HG02678 (cell line): Measurements from ENCODE around the gene COMMD1.
"Not testable (repeated sequence)": the region's sequence is repeated elsewhere in the genome, so short reads cannot be mapped to it uniquely, and the experiment has no call there.

Source experiments
- ATAC-seq: cut with Tn5 transposase; IDR thresholded peaks from one replicate; pipeline ENCODE4 v1.9.1; 2021; ENCODE audit warnings: mild to moderate bottlenecking, moderate library complexity; ENCODE audit not compliant: unreplicated experiment

The COMMD1 gene

DNA sequence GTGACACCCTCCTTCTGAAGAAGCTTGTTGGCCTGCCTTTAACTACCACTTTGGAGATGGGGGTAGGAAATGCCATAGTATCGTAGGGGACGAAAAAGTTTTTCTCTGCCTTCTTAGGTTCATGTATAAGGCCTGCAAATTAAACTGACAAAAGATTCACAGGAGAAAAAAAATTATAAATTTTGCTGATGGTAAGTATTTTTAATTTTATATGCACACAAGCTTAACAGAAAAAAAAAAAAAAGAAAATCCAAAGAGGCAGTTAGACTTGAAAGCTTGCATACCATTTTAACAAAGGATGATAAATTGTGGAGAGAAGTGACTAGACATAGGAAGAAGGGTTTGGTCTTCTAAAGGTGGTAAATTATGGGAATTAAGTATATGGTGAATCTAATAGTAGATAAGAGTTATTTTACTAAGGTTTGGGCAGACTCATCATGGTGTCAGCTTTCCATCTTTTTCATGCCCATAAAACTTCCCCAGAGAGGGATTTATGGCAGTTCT lies 227.9 kb downstream of the COMMD1 start:
- ATAC-seq: no peak

DNA sequence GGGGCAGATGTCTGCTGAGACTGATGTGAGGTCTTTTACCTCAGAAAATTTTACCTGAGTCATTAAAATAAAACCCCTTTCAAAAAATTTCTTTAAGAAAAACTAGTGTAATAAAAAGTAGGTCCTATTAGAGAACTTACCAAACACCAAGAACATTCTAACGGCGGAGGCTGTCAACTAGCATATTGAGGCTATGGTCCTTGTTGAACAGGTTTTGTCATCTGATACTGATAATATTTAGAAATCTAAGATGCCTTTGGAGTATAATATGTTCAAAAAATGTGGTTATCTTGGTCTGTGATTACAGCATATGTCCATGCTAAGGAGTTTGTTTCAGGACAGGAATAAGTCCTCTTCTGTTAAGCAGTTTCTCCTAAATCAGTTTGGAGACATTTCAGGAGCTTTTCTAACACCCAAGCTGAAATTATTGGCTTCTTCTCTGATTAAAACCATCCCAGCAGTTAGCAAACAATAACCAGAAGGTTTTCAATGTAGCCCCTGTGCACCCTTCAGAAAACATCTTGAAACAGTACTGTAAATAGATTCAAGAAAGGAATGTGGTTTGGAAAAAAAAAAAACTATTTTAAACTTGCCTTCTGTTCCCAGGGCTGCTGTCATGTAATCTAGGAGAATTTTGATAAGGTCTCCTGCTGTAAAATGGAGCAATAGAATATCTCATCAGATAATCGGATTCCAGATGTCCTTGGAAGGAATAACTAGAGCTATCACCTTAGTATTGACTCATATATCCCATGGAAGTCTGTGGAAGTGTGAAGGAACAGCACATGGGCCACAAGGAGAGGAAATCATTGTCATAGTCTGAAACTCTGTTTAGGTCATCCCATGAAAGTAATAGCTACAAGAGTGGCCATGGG lies 231.7 kb downstream of the COMMD1 start:
- no peak for ATAC-seq

DNA sequence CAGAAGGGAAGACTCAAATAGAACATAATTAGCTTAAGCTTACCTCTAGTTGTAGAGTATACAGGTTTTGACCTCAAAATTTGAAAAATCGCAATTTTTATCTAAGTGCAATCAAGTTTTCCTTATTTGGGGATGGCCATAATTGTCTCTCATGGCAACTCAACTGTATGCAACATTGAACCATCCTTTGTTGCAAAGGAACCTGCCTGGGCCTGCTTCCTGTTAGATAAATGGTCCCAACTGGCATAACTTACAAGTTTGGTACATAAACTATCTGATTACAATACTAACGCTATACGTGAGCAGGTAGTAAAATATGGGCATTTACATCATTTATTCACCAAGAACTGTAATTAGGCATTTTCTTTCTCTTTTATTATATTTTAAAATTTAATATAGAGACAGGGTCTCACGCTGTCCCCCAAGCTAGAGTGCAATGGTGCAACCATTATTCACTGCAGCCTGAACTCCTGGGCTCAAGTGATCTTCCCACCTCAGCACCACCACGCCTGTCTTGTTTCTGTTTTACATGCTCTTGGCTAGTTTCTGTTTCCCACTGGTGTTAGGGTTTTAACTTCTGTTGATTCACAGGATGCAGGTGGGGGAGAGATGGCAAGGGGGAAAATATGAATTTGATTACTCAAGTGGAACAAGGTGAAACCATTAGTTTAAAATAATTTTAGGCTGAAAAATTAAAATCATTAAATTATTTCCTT lies 235.1 kb downstream of the COMMD1 start:
- ATAC-seq: peak; percentile 52

DNA sequence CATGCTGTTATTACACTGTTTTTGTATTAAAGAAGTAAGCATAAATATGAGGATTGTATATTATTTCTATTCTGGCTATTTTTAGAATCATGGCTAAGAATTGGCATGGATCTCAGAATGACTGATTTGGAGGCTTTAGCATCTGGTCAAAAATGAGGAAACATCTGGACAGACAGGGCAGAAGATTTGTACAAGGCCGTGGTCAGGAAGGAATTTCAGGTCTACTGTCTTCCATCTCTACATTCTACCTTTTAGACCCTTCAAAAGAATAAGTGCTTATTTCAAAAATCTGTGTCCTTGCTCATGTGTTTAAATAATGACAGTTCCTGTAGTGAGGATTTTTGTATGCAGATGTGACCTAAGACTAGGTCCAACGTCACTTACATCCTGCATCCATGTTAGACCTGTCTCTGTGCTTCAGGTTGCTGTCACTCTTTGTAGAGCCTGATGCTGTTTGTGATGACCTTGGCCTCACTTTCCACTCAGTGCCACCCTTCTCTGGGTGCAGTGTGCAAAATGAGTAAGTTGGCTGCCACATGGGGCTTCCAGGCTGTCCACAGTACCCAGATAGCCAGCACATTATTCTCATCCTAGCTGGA lies 235.8 kb downstream of the COMMD1 start:
- ATAC-seq: no peak

DNA sequence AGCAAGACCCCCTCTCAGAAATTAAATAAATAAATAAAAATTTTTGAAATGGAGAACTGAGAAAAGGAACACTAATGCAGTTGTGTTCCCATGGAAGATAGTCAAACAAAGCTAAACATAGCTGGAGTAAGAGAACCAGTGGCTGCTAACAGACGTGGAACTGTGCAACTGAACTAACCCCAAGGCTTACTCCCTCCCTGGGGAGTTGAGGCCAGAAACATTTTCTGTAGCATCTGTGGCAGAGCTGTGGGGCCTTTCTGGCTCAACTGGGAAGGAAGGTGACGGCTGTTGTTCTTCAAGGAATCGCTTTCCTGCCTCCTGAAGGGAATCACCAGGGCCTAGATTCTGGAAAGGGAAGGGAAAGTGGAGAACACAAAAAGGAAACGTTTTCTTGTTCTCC lies 236.6 kb downstream of the COMMD1 start:
- peak; percentile 38 for ATAC-seq

DNA sequence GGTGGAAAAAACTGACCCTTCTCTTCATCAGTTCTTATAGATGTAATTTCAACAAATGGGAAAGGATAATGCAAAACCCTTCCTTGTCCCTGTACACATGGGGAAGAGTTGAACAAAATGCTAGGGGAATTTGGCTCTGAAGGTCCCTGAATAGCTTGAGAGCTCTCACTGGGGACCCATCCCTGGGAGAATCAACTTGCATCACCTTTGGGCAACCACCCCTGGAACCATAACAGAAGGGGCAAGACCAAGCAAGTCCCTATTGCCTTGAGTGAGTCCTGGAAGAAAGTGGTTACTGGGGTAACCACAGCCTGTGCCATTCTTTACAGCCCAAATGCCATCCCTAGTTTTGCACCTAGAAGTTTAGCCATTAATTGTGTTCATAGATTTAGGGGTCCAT lies 238.2 kb downstream of the COMMD1 start:
- no peak for ATAC-seq

DNA sequence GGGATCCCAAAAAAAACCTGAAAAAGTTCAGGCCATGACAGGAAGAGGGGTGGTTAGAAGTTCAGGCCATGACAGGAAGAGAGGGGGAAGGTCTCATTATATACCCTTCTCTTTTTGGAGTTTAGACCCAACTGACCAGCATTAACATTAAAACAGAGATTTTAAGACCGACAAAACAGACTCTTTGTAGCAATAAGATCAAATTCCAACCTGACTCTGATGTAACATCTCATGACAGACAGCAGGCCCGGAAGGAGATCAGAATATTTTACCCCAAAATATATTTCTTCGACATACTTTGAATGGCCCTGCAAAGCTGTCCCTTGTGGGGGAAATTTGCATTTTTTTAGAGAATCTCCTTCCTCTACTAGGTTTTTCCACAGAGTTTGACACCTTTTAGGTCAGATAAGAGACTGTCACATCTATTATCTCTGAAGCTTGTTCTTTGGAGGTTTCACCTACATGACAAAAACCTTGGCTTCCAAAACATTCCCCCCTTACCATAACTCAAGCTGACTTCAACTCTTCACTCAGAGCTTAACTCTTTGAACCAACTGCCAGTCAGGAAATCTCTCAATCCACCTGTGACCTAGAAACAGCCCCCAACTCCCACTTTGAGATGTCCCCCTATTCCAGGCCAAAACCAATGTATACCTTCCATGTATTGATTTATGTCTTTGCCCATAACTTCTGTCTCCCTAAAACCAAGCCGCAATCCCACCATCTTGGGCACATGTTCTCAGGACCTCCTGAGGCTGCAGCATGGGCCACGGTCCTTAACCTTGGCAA lies 239.4 kb downstream of the COMMD1 start:
- ATAC-seq: no peak

DNA sequence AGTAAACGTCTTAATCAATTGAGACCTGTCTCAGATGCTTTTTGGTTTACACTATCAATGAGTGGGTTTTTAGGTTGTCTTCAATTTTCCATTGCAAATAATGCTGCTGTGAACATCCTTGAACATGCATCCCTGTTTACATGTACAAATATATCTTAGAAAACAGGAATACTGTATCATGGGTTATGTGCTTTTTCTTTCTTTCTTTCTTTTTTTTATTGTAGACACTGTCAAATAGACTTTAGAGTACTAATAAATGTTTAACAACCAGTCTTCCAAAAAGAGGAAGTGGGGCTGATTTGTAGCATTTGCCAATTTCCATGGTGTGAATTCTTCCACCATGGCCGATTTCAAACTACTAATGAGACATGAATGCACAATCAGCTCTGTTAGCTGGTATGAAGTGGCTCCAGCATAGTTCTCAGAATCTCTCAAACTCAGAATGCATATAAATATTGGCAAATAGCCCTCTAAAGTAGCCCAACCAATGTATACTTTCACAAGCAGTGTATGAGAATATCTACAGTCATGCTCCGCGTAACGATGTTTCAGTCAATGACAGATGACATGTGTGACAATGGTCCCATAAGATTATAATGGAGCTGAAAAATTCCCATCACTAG lies 240.1 kb downstream of the COMMD1 start:
- ATAC-seq: peak; percentile 43

DNA sequence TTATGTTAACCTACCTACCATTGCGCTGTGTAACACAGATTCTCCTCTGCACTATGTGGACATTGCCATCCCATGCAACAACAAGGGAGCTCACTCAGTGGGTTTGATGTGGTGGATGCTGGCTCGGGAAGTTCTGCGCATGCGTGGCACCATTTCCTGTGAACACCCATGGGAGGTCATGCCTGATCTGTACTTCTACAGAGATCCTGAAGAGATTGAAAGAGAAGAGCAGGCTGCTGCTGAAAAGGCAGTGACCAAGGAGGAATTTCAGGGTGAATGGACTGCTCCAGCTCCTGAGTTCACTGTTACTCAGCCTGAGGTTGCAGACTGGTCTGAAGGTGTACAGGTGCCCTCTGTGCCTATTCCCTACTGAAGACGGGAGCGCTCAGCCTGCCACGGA lies 241.3 kb downstream of the COMMD1 start:
- not testable (repeated sequence) for ATAC-seq

DNA sequence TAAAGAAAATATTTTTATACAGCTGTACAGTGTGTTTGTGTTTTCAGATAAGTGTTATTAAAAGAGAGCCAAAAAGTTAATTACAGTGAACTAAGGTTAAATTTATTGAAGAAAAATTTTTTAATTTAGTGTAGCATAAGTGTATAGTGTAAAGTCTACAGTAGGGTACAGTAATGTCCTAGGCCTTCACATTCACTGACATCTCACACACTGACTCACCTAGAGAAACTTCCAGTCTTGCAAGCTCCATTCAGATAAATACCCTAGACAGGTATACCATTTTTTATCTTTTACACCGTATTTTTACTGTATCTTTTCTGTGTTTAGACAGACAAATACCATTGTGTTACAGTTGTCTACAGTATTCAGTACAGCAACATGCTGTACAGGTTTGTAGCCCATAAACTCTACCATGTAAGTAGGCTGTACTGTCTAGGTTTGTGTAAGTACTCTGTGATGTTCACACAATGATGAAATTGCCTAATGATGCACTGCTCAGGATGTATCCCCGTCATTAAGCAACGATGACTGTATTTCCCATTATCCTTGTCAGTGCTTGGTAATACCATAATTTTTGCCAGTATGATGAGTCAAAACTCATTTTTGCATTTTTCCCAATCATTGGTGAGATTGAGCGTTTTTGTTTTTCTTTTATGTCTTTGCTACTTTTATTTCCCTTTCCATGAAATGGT lies 242.3 kb downstream of the COMMD1 start:
- ATAC-seq: no peak

DNA sequence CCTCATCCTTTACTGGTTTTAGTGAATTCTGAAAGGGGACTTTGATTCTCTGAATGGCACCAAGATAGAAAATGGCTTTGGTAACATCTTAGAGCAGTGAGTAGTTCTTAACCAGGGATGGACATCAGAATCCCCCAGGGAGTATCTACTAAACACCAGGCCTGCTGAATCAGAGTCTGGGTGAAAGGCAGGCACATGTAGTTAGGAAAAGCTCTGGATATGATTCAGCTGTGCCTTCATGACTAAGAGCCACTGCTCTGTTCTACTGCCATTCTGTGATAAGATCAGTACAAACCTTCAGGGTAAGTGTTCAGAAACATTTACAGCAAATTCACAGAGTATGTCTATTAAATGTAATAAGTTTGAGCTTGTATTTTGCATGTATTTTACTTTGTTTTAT lies 244.2 kb downstream of the COMMD1 start:
- no peak for ATAC-seq

DNA sequence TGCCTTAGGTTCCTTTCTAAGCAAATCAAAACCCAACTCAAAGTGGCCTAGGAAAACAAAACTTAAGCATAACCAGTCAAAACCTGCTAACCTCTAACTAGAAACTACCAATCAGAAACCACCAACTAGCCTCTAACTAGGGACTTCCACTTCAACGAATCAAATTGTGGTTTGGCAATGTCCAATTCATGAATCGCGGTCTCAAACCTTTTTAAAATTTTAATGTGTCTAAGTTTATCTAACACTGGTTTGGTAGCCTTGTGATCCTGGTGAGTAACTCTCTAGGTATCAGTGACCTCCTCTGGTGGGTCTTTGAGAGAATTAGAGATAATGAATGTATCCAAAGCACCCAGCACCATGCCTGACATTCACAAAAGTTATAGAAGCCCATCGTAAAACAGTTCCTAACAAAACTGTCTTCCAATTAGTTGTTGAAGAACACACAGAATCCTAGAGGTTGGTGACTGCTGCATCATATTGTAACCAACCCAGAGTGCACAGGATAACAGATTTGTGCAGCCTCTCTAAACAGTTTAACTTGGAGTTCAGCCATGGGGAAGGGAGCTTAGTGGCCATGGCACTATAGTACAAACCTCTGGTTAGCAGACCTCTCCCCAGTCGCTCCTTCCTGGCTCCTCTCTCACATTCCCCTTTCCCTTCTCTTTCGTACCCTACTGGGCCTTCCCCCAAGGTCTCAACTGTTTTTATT lies 245.3 kb downstream of the COMMD1 start:
- ATAC-seq: no peak

DNA sequence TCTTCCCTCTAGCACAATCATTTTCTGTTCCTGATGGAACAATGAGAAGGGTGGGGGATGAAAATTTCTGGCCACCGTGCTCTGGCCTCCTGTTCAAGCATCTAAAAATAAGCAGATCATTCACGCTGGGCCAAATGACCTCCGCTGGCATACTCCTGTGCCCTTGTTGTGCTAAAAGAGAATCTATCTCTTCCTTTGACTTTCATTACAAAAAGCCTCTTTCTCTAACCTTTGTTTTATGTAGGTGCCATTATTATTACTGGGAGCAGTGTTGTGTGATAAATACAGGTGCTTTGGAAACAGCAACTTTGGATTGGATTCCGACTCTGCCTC lies 245.8 kb downstream of the COMMD1 start:
- ATAC-seq: no peak

DNA sequence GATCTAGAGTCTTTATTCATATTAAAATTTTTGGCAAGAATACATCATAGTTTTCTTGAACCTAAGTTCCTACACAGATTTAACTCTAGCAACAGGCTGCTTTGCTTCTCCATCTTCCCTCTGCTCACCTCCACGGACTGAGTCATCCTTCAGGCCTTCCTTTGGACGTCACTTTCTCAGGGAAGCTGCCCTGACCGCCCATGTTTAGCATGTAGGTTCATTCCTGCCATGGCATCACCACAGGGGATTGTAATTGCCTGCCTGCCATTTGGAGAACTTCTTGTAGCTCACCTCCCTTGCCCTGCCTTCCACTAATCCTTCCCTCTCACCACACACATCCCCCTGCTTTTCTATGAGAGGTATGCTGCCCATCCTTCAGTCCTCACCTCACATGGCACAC lies 246.5 kb downstream of the COMMD1 start:
- ATAC-seq: no peak

DNA sequence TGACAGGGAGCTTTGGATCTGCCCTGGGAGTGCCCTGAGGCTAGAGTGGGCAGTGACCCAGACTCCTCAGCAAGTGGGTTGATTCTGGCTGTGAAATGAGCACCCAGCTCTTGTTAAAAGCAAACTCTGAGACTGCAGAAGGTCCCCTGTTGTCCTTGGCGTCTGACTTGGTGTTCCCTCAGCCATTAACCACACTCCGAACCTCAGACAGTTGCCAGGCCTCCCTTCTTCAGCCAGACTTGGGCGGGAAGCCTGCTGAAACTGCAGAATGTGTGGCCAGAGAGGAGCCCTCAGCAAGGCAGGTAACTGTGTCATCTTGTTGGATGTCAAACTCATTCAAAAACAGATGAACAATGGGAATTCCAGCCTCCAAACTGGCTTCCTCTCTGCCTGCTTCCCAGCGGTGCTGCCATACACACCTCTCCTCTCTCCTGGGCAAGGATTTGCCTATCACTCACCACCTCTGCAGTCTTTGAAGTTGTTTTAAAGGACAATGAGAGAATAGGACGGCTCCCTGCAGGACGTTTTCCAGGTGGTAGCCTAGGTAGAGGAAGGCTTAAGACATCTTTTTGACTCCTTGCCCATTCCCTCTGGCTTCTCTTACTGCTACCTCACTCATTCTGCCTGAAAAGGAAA lies 251.5 kb downstream of the COMMD1 start:
- no peak for ATAC-seq

DNA sequence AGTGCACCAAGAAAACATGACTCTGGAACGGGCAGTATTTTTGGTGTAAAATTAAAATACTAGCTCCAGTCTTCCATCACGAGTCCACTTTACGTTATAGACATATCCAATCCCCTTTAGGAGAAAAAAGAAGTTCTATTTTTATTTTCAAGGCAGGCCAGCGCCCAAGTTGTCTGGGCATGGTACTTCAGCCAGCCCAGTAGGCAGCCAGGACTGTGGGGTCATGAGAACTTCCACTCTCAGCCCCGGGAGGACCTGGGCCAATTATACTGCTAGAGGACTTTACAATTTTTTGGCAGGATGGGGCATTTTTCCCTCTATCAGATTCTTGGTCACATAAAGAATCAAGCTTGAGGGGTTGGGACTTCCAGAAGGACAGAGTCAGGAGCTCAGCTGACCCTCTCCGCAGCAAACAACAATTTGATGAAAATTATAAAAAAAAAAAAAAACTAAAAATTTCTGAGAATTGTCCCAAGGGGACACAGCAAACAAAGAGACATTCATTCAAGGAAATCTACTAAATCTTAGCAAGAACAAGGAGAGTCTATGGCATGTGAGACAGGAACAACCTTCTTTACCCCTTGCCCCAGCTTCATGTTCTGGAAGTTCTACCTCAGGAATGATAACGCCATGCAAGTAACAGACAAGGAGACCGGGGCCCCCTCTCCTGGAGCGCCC lies 253.1 kb downstream of the COMMD1 start:
- no peak for ATAC-seq

DNA sequence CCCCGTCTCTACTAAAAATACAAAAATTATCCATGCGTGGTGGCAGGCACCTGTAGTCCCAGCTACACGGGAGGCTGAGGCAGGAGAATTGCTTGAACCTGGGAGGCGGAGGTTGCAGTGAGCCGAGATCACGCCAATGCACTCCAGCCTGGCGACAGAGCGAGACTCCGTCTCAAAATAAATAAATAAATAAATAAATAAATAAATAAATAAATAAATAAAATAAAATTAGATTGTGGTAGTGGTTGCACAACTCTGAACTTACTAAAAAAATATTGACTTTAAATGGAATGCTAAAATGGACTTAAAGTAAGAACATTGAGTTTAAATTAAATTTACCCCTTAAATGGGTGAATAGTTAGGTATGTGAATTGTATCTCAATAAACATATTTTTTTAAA lies 255.2 kb downstream of the COMMD1 start:
- ATAC-seq: not testable (repeated sequence)

DNA sequence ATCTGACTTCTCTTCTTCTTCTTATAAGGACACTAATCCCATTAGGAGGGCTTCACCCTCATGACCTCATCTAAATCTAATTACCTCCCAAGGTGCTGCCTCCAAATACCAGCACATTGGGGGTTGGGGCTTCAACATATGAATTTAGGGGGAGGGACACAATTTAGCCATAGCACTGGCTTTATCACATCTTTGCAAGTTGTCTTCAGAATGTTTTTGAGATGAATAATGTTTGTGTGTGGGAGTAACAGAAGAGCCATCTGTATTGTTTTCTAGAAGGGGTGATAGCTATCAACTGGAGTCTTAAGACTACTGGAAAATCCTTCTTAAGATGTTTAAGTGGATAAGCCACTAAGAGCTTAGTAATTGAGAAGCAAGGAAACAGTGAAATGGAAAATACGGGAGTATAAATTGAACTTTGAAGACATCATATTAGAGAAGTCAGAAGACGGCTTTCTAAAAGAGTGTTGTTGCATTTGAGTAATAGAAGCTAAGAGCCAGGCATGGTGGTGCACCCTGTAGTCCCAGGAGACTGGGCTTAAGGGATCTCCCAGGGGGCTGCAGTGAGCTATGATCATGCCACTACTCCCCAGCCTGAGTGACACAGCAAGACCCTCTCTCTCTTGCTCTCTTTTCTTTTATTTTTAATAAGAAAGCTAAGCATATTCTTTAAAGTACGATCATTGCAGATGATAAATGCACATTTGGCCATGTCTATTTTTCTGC lies 257.8 kb downstream of the COMMD1 start:
- no peak for ATAC-seq
